Suprapubic skin (tissue), 4 donors: Measurements from ENCODE around the gene FEN1. TPM values are rescaled to one million over a fixed set of nuclear protein-coding genes. Genes with fewer than 3 reads are reported as not detected.

Experiments
- DNase-seq, 2 donors: peaks; one replicate each; pipeline ENCODE4 v3.0.0-alpha.2; 2019; ENCODE audit warnings: low spot score in 2 of 2
- H3K27ac ChIP-seq: fragments of 200-600 bp; sonication (generic); one replicate; pipeline ENCODE4 v1.5.1; 2019
- H3K27me3 ChIP-seq: fragments of 200-600 bp; sonication (generic); one replicate; pipeline ENCODE4 v1.5.1; 2019
- H3K36me3 ChIP-seq: fragments of 200-600 bp; sonication (generic); one replicate; pipeline ENCODE4 v1.5.1; 2019
- H3K4me1 ChIP-seq: fragments of 200-600 bp; sonication (generic); one replicate; pipeline ENCODE4 v1.5.1; 2019
- H3K4me3 ChIP-seq: fragments of 200-600 bp; sonication (generic); one replicate; pipeline ENCODE4 v1.5.1; 2019; ENCODE audit warnings: mild to moderate bottlenecking
- H3K9me3 ChIP-seq: fragments of 200-600 bp; sonication (generic); one replicate; pipeline ENCODE4 v1.5.1; 2019
- CTCF ChIP-seq, 2 donors: fragments of 200-600 bp in 1 of 2; fragments of 450-650 bp in 1 of 2; sonication (generic) in 1 of 2; IDR thresholded peaks; one replicate each; pipeline ENCODE4 v1.5.1; 2016 to 2019; ENCODE audit warnings: antibody characterized with exemption in 2 of 2, mild to moderate bottlenecking in 1 of 2, moderate library complexity in 1 of 2
- EP300 ChIP-seq: sonication (generic); formaldehyde crosslinking; IDR thresholded peaks from one replicate; pipeline ENCODE4 v1.6.1; 2017; ENCODE audit warnings: antibody characterized with exemption
- POLR2A ChIP-seq, 2 donors: fragments of 450-650 bp; IDR thresholded peaks; one replicate each; pipeline ENCODE4 v1.6.1; 2017; ENCODE audit warnings: antibody characterized with exemption in 2 of 2, mild to moderate bottlenecking in 2 of 2, moderate library complexity in 2 of 2
- POLR2AphosphoS5 ChIP-seq, 3 donors: sonication (generic); formaldehyde crosslinking; IDR thresholded peaks; one replicate each; pipeline ENCODE4 v1.6.1; 2017; ENCODE audit warnings: antibody characterized with exemption in 3 of 3
- WGBS: methylation state at CpG from one replicate; pipeline ENCODE4 v1.1.5; 2018; 5-methylcytosine and 5-hydroxymethylcytosine counted together
- total RNA-seq, 4 donors: library from RNA; depleted of rRNA; stranded (reverse); fragments of >200 nt; gene quantifications; one replicate each; pipeline ENCODE4 v1.1.0, GENCODE V29; 2016

Gene FEN1
- total RNA-seq, 4 donors from 2014 or later = 6.9 to 14.0 (median 9.2) TPM

- H3K27ac ChIP-seq = peak overlapping the region; percentile 70
- peaks cover 22% of the 10 kb centered on the region for H3K27me3 ChIP-seq
- 62% methylated on average over 8 of the region's 8 CpGs for WGBS
- no peaks in the 10 kb centered on the region for H3K9me3 ChIP-seq
- DNase-seq = no peak
- peaks cover 52% of the 10 kb centered on the region for H3K4me1 ChIP-seq
- TF ChIP-seq POLR2AphosphoS5 (IDR thresholded peaks at IDR 0.05) (no peak), CTCF (IDR thresholded peaks at IDR 0.05) (no peak), POLR2A (IDR thresholded peaks at IDR 0.05) (no peak), EP300 (no peak)
- peak overlapping the region; percentile 53 for H3K4me3 ChIP-seq
- H3K36me3 ChIP-seq = no peaks in the 10 kb centered on the region
Observed at GRCh38 chr11:61830237-61831105, 37.8 kb downstream of the FEN1 start.

- Histone ChIP-seq H3K27ac (no peak overlapping the region), H3K4me3 (no peak overlapping the region), H3K27me3 (peaks cover 22% of the 10 kb centered on the region), H3K4me1 (peaks cover 54% of the 10 kb centered on the region), H3K36me3 (no peaks in the 10 kb centered on the region), H3K9me3 (no peaks in the 10 kb centered on the region)
- TF ChIP-seq POLR2AphosphoS5 (IDR thresholded peaks at IDR 0.05) = no peak
- no peak for TF ChIP-seq EP300
- no peak for TF ChIP-seq POLR2A (IDR thresholded peaks at IDR 0.05)
- WGBS = 79% methylated on average over 3 of the region's 4 CpGs
- no peak for DNase-seq
Observed at GRCh38 chr11:61832207-61832606, 39.5 kb downstream of the FEN1 start.

- Histone ChIP-seq H3K9me3 (no peaks in the 10 kb centered on the region), H3K4me1 (peaks cover 50% of the 10 kb centered on the region), H3K27ac (no peak overlapping the region), H3K36me3 (no peaks in the 10 kb centered on the region), H3K4me3 (no peak overlapping the region), H3K27me3 (peaks cover 16% of the 10 kb centered on the region)
- WGBS = 66% methylated on average over 7 of the region's 7 CpGs
- DNase-seq = no peak
- TF ChIP-seq CTCF (IDR thresholded peaks at IDR 0.05) = no peak
- no peak for TF ChIP-seq POLR2A (IDR thresholded peaks at IDR 0.05)
- TF ChIP-seq POLR2AphosphoS5 (IDR thresholded peaks at IDR 0.05) = no peak
- no peak for TF ChIP-seq EP300
Observed at GRCh38 chr11:61832754-61833153, 40.0 kb downstream of the FEN1 start.

GRCh38 chr11:61833471-61833870 lies 40.8 kb downstream of the FEN1 start:
- no peak overlapping the region for H3K27ac ChIP-seq

DNA sequence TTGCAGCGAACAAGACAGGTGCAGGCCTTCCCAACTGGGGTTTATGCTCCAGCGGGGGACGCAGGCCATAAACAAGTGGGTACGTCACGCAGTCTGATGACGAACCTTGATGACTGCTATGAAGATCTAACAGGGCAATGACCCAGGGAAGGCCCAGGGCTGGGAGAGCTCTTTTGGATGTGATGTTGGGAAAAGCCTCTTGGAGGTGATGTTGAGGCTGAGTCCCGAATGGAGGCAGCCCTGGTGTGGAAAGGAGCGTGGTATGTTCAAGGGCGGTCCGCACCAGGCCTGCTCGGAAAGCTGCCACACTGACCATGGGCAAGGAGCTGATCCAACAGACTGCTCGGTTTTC lies 41.2 kb downstream of the FEN1 start:
- Histone ChIP-seq H3K4me3 (no peak overlapping the region), H3K36me3 (peaks cover 4% of the 10 kb centered on the region), H3K9me3 (no peaks in the 10 kb centered on the region), H3K4me1 (peaks cover 38% of the 10 kb centered on the region), H3K27ac (peak overlapping the region; percentile 64), H3K27me3 (peaks cover 6% of the 10 kb centered on the region)
- 89% methylated on average over 8 of the region's 12 CpGs for WGBS
- TF ChIP-seq POLR2A (IDR thresholded peaks at IDR 0.05) = no peak
- no peak for TF ChIP-seq CTCF (IDR thresholded peaks at IDR 0.05)
- no peak for TF ChIP-seq POLR2AphosphoS5 (IDR thresholded peaks at IDR 0.05)
- TF ChIP-seq EP300 = no peak
- DNase-seq = no peak

More at GRCh38 chr11:61833471-61833870, 40.8 kb downstream of the FEN1 start:
- H3K36me3 ChIP-seq = peaks cover 1% of the 10 kb centered on the region
- no peak overlapping the region for H3K4me3 ChIP-seq
- H3K27me3 ChIP-seq = peaks cover 10% of the 10 kb centered on the region
- peaks cover 42% of the 10 kb centered on the region for H3K4me1 ChIP-seq
- no peaks in the 10 kb centered on the region for H3K9me3 ChIP-seq
- DNase-seq = no peak
- TF ChIP-seq CTCF (IDR thresholded peaks at IDR 0.05) (no peak), POLR2AphosphoS5 (IDR thresholded peaks at IDR 0.05) (no peak), POLR2A (IDR thresholded peaks at IDR 0.05) (no peak), EP300 (no peak)
- 88% methylated on average over 9 of the region's 11 CpGs for WGBS
